Spleen (tissue), 7 donors: ENCODE data around the gene DCST1.

ENCODE experiments used
- CTCF ChIP-seq, 11 experiments: fragments of 200-600 bp in 7 of 11; fragments of 450-650 bp in 4 of 11; sonication (generic) in 4 of 11; IDR thresholded peaks in 8 of 11; conservative IDR thresholded peaks in 3 of 11; 1 replicate in 7 of 11; 2 replicates in 4 of 11; pipeline versions ENCODE4 v1.4.0 to v1.8.0; 2016 to 2021; ENCODE audit warnings: antibody characterized with exemption in 11 of 11, inconsistent platforms in 4 of 11, mild to moderate bottlenecking in 1 of 11
- POLR2A ChIP-seq, 3 donors: fragments of 450-650 bp; IDR thresholded peaks; one replicate each; pipeline ENCODE4 v1.5.1; 2017; ENCODE audit warnings: antibody characterized with exemption in 3 of 3, mild to moderate bottlenecking in 1 of 3
- donor health status: DM: no; HTN: no; CAD: no; lungs with moderate emphysema.
- donor health status: DM: no; HTN: no; CAD: no.
- donor health status: DM: no; HTN: no; CAD: no.

- TF ChIP-seq POLR2A (IDR thresholded peaks at IDR 0.05) (no peak), CTCF (IDR thresholded peaks at IDR 0.05 in 8 of 11, conservative IDR thresholded peaks at IDR 0.05 in 3 of 11) (no peak)
These were observed 21.5 kb upstream of the DCST1 start for GRCh38 chr1:155012026-155012546.
